ENCODE data around the gene TSPO.
"Not testable (repeated sequence)": the region's sequence is repeated elsewhere in the genome, so short reads cannot be mapped to it uniquely, and the experiment has no call there.

DNA sequence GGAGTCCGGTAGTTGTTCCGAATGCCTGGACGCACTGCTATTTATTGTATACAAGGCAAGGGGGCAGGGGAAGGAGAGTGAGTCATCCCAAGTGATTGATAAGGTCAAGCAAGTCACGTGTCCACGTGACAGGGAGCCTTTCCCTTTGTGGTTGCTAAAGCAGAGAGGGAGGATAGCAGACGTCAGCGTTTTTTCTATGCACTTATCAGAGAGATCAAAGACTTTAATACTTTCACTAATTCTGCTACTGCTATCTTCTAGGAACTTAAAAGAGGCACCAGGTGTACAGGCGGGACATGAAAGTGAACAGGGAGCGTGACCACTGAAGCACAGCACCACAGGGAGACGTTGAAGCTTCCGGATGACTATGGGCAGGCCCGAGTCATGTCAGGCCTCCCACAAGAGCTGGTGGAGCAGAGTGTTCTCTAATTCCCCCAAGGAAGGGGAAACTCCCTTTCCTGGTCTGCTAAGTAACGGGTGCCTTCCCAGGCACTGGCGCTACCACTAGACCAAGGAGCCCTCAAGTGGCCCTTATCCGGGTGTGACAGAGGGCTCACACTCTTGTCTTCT is 47.2 kb upstream of the TSPO start:
- TF ChIP-seq, protein P1, sequence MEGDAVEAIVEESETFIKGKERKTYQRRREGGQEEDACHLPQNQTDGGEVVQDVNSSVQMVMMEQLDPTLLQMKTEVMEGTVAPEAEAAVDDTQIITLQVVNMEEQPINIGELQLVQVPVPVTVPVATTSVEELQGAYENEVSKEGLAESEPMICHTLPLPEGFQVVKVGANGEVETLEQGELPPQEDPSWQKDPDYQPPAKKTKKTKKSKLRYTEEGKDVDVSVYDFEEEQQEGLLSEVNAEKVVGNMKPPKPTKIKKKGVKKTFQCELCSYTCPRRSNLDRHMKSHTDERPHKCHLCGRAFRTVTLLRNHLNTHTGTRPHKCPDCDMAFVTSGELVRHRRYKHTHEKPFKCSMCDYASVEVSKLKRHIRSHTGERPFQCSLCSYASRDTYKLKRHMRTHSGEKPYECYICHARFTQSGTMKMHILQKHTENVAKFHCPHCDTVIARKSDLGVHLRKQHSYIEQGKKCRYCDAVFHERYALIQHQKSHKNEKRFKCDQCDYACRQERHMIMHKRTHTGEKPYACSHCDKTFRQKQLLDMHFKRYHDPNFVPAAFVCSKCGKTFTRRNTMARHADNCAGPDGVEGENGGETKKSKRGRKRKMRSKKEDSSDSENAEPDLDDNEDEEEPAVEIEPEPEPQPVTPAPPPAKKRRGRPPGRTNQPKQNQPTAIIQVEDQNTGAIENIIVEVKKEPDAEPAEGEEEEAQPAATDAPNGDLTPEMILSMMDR (IDR thresholded peaks at IDR 0.05): not testable (repeated sequence)
- TF ChIP-seq POLR2A (IDR thresholded peaks at IDR 0.05): not testable (repeated sequence)

Data from heart left ventricle (tissue), 13 donors.